Measurements from ENCODE around the gene MUC5AC. TPM values are rescaled to one million over a fixed set of nuclear protein-coding genes. Genes with fewer than 3 reads are reported as not detected.

Gene MUC5AC
- total and polyA plus RNA-seq, 2 of the 13 experiments (the other 11 are each of a cell fraction or from before 2014, with no cell fraction given): under 0.01 TPM; not detected in 1

- FAIRE-seq: no peak
Measured at GRCh38 chr11:1192741-1193325, 35.1 kb downstream of the MUC5AC start.

More at GRCh38 chr11:1192741-1193325, 35.1 kb downstream of the MUC5AC start:
- Histone ChIP-seq H3K4me2 (ENCODE audit: low read depth, low read length) (no peak overlapping the region), H3K4me3 (replicated peaks in 1 of 3; ENCODE audit: insufficient read depth in 1 of 3, low read depth in 2 of 3, low read length in 3 of 3) (no peak overlapping the region), H3K9me3 (ENCODE audit: low read length) (no peaks in the 10 kb centered on the region), H2AFZ (ENCODE audit: low read length) (no peak overlapping the region), H3K27ac (ENCODE audit: extremely low read length, insufficient read depth, low read length) (no peak overlapping the region), H3K36me3 (replicated peaks in 1 of 2; ENCODE audit: control insufficient read depth in 1 of 2, insufficient read depth in 2 of 2, low read length in 2 of 2) (no peaks in the 10 kb centered on the region), H3K79me2 (ENCODE audit: insufficient read depth, low read length) (no peaks in the 10 kb centered on the region), H3K4me1 (ENCODE audit: insufficient read depth, low read length) (no peaks in the 10 kb centered on the region), H3K27me3 (ENCODE audit: control insufficient read depth in 1 of 2, insufficient read depth in 2 of 2, low read length in 2 of 2) (peaks cover 9 to 52% of the 10 kb centered on the region in 2 experiments), H3K9ac (ENCODE audit: insufficient read depth, low read depth, low read length) (no peak overlapping the region), H4K20me1 (ENCODE audit: insufficient read depth, low read length) (no peaks in the 10 kb centered on the region)
- ATAC-seq: no peak
- no peak for TF ChIP-seq ZNF780A (CRISPR knock-in tag; IDR thresholded peaks at IDR 0.05)
- no peak for TF ChIP-seq TRIM24 (CRISPR knock-in tag; IDR thresholded peaks at IDR 0.05)
- TF ChIP-seq ZC3H13 (CRISPR knock-in tag; IDR thresholded peaks at IDR 0.05): no peak
- no peak for TF ChIP-seq BRCA1 (CRISPR knock-in tag; IDR thresholded peaks at IDR 0.05)
- TF ChIP-seq ZNF460 (CRISPR knock-in tag; IDR thresholded peaks at IDR 0.05; ENCODE audit: borderline replicate concordance): no peak
- TF ChIP-seq TGIF2 (CRISPR knock-in tag; IDR thresholded peaks at IDR 0.05): no peak
- TF ChIP-seq CSRNP1 (CRISPR knock-in tag; IDR thresholded peaks at IDR 0.05): no peak
- no peak for TF ChIP-seq ZNF264 (CRISPR knock-in tag; IDR thresholded peaks at IDR 0.05)
- TF ChIP-seq GPN1 (CRISPR knock-in tag; IDR thresholded peaks at IDR 0.05; ENCODE audit: borderline replicate concordance): no peak
- TF ChIP-seq SMAD3 (CRISPR knock-in tag; IDR thresholded peaks at IDR 0.05): no peak
- TF ChIP-seq HNRNPL (IDR thresholded peaks at IDR 0.05; ENCODE audit: low read depth, low read length): no peak
- no peak for TF ChIP-seq ZBTB42 (CRISPR knock-in tag; IDR thresholded peaks at IDR 0.05)
- ChIA-PET POLR2A (no interaction called here), CTCF (ENCODE audit: low intra/inter-chr PET ratio, low total read pairs) (no interaction called here)
- in situ Hi-C loops (cut with HindIII; ENCODE audit: extremely low pct_ligation_motif_present, low pct_unique_long_range_greater_than_20kb) (no loop called here), intact Hi-C loops (cut with micrococcal nuclease; ENCODE audit: unreplicated experiment) (no loop called here)
- WGBS (ENCODE audit: low lambda C conversion rate): 20% methylated on average over 17 of the region's 17 CpGs
- DNase-seq (ENCODE audit: low spot score): no peak
- BruUV-seq (replicated peaks): no TSS peak

Data from HepG2 (cell line).